Stimulated activated CD8-positive, alpha-beta memory T cell treated with anti-CD3 and anti-CD28 coated beads, Interleukin-2, amount 100 ng/mL, for 48 hours (primary cell): Measurements from ENCODE around the gene SNX8.

ENCODE experiments used
- DNase-seq, 2 donors: peaks; one replicate each; pipeline ENCODE4 v3.0.0-alpha.2; 2020; ENCODE audit warnings: low read depth in 2 of 2

Gene SNX8

DNA sequence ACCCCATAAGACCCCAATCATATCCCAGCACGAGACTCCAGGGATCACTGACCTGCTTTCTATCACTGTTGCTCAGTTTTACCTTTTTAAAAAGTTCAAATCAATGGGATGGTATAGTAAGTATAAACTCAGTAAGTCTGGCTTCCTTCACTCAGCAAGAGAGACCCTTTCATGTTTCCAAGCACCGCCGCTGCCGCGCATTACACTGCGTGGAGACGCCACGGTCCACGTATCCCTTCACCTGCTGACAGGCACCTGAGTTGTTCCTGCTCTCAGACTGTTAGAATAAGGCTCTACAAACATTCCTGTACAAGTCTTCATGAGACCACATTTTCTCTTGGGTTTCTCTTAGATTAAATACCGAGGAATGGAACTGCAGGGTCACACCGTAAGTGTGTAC lies 109.8 kb downstream of the SNX8 start:
- DNase-seq: no peak

DNA sequence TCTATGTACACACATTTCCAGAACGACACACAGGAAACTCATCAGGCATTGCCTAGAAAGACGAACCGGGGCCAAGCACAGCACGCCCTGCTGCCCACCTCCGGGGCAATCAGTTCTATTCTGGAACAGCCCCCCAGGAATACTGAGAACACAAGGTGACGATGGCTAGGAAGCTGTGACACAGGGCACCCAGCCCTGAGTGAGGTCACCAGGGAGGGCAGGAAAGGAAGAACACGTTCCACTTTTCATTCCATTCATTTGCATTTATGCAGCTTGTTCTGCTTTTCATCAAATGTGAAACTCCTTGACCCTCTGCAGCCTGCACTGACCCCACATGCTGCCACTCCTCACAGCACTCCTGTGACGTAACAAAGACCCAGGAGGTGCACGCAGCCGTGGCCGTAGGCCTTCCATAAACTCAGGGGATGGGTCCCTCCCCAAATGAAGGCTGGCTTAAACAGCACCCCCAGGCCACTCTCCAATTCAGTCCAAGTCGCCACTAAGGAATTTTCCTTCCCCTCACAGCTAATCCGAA lies 110.4 kb downstream of the SNX8 start:
- DNase-seq: no peak

DNA sequence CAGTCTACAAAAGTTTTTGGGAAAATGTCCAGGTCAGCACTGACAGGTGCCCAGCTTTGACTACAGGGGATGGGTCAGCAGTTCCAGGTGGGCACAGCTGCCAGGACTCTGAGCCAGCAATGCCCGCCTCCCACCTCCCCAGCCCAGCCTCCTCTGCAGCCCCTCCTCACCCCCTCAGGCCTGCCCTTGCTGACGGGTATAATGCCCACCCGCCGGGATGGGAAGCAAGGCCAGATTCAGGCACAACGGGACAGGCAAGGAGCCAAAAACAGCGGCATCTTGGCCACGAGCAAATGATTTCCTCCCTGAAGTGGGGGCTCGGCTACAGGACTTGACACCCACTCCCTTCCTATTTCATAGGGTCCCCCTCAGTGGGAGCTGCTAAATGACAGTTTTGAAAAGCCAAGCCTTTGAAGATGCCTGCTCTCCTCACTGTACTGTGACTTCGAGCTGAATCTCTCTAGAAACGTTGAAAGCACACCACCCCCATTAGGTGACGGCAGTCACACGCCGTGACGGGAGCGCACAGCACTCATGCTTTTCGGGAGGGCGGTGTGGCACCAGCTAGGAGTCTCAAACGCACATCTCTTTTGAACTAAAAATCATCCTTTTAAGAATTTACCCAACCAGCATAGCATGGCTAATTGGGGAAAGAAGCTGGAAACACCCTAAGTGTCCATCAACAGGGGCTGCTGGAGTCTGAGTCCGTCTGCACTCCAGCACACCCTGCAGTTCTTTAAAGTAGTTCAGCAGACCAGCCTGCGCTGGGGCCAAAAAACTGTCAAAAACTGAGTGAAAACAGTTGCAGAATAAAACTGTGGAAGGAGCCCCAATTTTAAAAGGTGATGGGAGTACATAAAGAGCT lies 111.1 kb downstream of the SNX8 start:
- DNase-seq: no peak

DNA sequence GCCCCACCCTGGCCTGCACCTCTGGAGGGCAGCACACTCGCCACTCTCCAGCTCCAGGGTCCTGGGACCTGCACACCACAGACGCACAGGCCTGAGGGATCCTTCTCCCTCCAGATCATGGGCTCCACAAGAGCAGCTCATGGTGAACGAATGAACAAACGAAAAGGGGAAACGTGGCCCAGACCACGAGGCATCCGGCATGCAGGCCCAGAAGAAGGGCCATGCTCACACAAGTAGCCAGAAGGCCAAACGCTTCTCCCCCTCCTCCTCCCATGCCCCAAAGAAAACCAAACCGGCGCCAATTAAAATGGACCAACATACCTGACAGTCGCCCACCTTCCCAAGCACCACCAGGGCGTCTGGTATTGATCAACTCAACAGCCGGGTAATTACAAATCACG lies 111.9 kb downstream of the SNX8 start:
- DNase-seq: no peak
